Prostate gland (tissue), 2 donors: Measurements from ENCODE around the gene MT1H.

ENCODE experiments used
- CTCF ChIP-seq, 4 experiments: fragments of 200-600 bp in 2 of 4; fragments of 450-650 bp in 2 of 4; sonication (generic) in 2 of 4; IDR thresholded peaks; 1 replicate in 3 of 4; 2 replicates in 1 of 4; pipeline ENCODE4 v1.5.1; 2016 to 2019; ENCODE audit warnings: antibody characterized with exemption in 4 of 4, mild to moderate bottlenecking in 2 of 4, moderate library complexity in 2 of 4
- POLR2A ChIP-seq: fragments of 450-650 bp; IDR thresholded peaks from one replicate; pipeline ENCODE4 v1.6.1; 2016; ENCODE audit warnings: antibody characterized with exemption, mild to moderate bottlenecking
- POLR2AphosphoS5 ChIP-seq: sonication (generic); formaldehyde crosslinking; IDR thresholded peaks from one replicate; pipeline ENCODE4 v1.6.1; 2017; ENCODE audit warnings: antibody characterized with exemption

GRCh38 chr16:56643833-56644232, 25.8 kb upstream of the MT1H start:
- no peak for TF ChIP-seq CTCF (IDR thresholded peaks at IDR 0.05)
- TF ChIP-seq POLR2A, result no peak
- no peak for TF ChIP-seq POLR2AphosphoS5
